HepG2 (cell line): ENCODE data around the gene RASL10A. TPM values are rescaled to one million over a fixed set of nuclear protein-coding genes. Genes with fewer than 3 reads are reported as not detected.

Source experiments
- ATAC-seq: fragments of 200-7000 bp; cut with Tn5 transposase; 3 replicates; pipeline ENCODE4 v1.9.1; 2020; ENCODE audit warnings: mild to moderate bottlenecking, moderate library complexity
- BruUV-seq: library from RNA; stranded (reverse); fragments of 400-500 nt; replicated peaks from 2 replicates; lab custom pipeline; 2021; lab: Mats Ljungman, UMichigan
- CTCF ChIA-PET: fragments of 300-600 bp; formaldehyde crosslinking; extraction: SDS; loops from one replicate; lab custom pipeline; 2021; ENCODE audit warnings: low total read pairs, inconsistent platforms, low intra/inter-chr PET ratio; lab: Yijun Ruan, JAX
- POLR2A ChIA-PET: fragments of 350-600 bp; sonication (Branson Sonifier 250); formaldehyde crosslinking; loops from one replicate; lab custom pipeline; 2020; ENCODE audit warnings: antibody characterized with exemption, inconsistent platforms; lab: Yijun Ruan, JAX
- DNase-seq: peaks from one replicate; pipeline ENCODE4 v3.0.0-alpha.2; 2015; ENCODE audit warnings: low spot score
- FAIRE-seq: peaks from 3 replicates; lab custom pipeline; 2011; peaks lifted over from hg19 to GRCh38; lab: Jason Lieb, UNC
- H2AFZ ChIP-seq: one replicate; pipeline ENCODE4 v1.6.1; 2011; ENCODE audit warnings: low read length, inconsistent platforms
- H3K27ac ChIP-seq: fragments of 300-600 bp; 3 replicates; pipeline ENCODE4 v1.8.0; 2011; ENCODE audit warnings: mixed run types, mild to moderate bottlenecking, mixed read lengths, low read length, inconsistent platforms; ENCODE audit not compliant: insufficient read depth; ENCODE audit errors: extremely low read length
- H3K27me3 ChIP-seq, 2 experiments: fragments of 200-600 bp in 1 of 2; 2 replicates in 1 of 2; 3 replicates in 1 of 2; pipeline versions ENCODE4 v1.6.0 to v1.8.0; 2011; ENCODE audit warnings: low read length in 2 of 2, mild to moderate bottlenecking in 2 of 2, moderate library complexity in 2 of 2, inconsistent platforms in 1 of 2; ENCODE audit not compliant: insufficient read depth in 2 of 2, control insufficient read depth in 1 of 2
- H3K36me3 ChIP-seq, 2 experiments: fragments of 200-600 bp in 1 of 2; replicated peaks in 1 of 2; 2 replicates in 1 of 2; 3 replicates in 1 of 2; pipeline versions ENCODE4 v1.5.1 to v1.8.0; 2011; ENCODE audit warnings: low read length in 2 of 2, inconsistent platforms in 1 of 2; ENCODE audit not compliant: insufficient read depth in 2 of 2, control insufficient read depth in 1 of 2
- H3K4me1 ChIP-seq: 2 replicates; pipeline ENCODE4 v1.5.1; 2012; ENCODE audit warnings: low read length, inconsistent platforms; ENCODE audit not compliant: insufficient read depth
- H3K4me2 ChIP-seq: 2 replicates; pipeline ENCODE4 v1.6.0; 2011; ENCODE audit warnings: low read depth, low read length, inconsistent platforms
- H3K4me3 ChIP-seq, 3 experiments: fragments of 200-600 bp in 1 of 3; sonication (generic), shearing (Covaris generic) in 1 of 3; replicated peaks in 1 of 3; 2 replicates each; pipeline ENCODE4 v1.5.1; 2011 to 2016; ENCODE audit warnings: low read length in 3 of 3, inconsistent platforms in 2 of 3, low read depth in 2 of 3, mild to moderate bottlenecking in 2 of 3, control low read depth in 1 of 3, mixed read lengths in 1 of 3; ENCODE audit not compliant: insufficient read depth in 1 of 3
- H3K79me2 ChIP-seq: one replicate; pipeline ENCODE4 v1.6.1; 2011; ENCODE audit warnings: low read length, inconsistent platforms; ENCODE audit not compliant: insufficient read depth
- H3K9ac ChIP-seq: 2 replicates; pipeline ENCODE4 v1.6.0; 2011; ENCODE audit warnings: mild to moderate bottlenecking, low read depth, low read length, inconsistent platforms; ENCODE audit not compliant: insufficient read depth
- H3K9me3 ChIP-seq: 2 replicates; pipeline ENCODE4 v1.5.1; 2012; ENCODE audit warnings: mild to moderate bottlenecking, low read length
- H4K20me1 ChIP-seq: 2 replicates; pipeline ENCODE4 v1.6.0; 2011; ENCODE audit warnings: inconsistent platforms, mild to moderate bottlenecking, low read length, moderate library complexity; ENCODE audit not compliant: insufficient read depth
- AGO2 ChIP-seq: fragments of 200-400 bp; formaldehyde crosslinking; optimal IDR thresholded peaks from 2 replicates; pipeline ENCODE3; 2017; ENCODE audit warnings: mild to moderate bottlenecking, low read depth, low read length, moderate library complexity
- HNRNPL ChIP-seq: fragments of 200-400 bp; formaldehyde crosslinking; IDR thresholded peaks from 2 replicates; pipeline ENCODE4 v1.6.1; 2017; ENCODE audit warnings: mild to moderate bottlenecking, low read depth, low read length
- POLR2A ChIP-seq, 2 experiments: IDR thresholded peaks; 2 replicates each; pipeline ENCODE4 v1.6.1; 2011; ENCODE audit warnings: low read depth in 2 of 2, low read length in 2 of 2, mild to moderate bottlenecking in 1 of 2, moderate library complexity in 1 of 2; ENCODE audit not compliant: insufficient read depth in 1 of 2
- RBFOX2 ChIP-seq: fragments of 200-400 bp; formaldehyde crosslinking; IDR thresholded peaks from 2 replicates; pipeline ENCODE4 v1.6.1; 2017; ENCODE audit warnings: low read depth, mild to moderate bottlenecking, low read length
- SIX4 ChIP-seq: sonication (generic); formaldehyde crosslinking; IDR thresholded peaks from 2 replicates; pipeline ENCODE4 v1.4.0; 2020; ENCODE audit warnings: missing genetic modification reagents
- WGBS: methylation state at CpG from one replicate; pipeline ENCODE4 v1.1.6; 2017; ENCODE audit warnings: low lambda C conversion rate; 5-methylcytosine and 5-hydroxymethylcytosine counted together
- in situ Hi-C: cut with HindIII; loops from 2 replicates; pipeline ENCODE4 v1.10.0; 2017; ENCODE audit warnings: low pct_unique_long_range_greater_than_20kb; ENCODE audit not compliant: extremely low pct_ligation_motif_present
- intact Hi-C: fragments of 100-400 bp; cut with micrococcal nuclease; formaldehyde crosslinking; loops from one replicate; pipeline ENCODE4 v1.10.0; 2022; ENCODE audit not compliant: unreplicated experiment
- microRNA-seq: library from miRNA; unstranded; fragments of <30 nt; microRNA quantifications from one replicate; pipeline ENCODE4, GENCODE V29; 2020
- polyA plus RNA-seq, 8 experiments: library from polyadenylated mRNA; depleted of rRNA in 3 of 8; stranded (reverse) in 7 of 8; unstranded in 1 of 8; fragments of >200 nt; fragmentation: Illumina TruSeq in 4 of 8; extraction: Trizol in 4 of 8; gene quantifications; 2 replicates each; pipeline versions ENCODE4 v1.2.1 to v1.2.3, GENCODE V29; 2011 to 2016; ENCODE audit warnings: low read depth in 4 of 8, missing spikeins in 1 of 8, mixed read lengths in 1 of 8; ENCODE audit not compliant: insufficient read depth in 1 of 8
- small RNA-seq, 3 experiments: library from RNA; depleted of rRNA; stranded (forward); fragments of <200 nt; gene quantifications; one replicate each; pipeline ENCODE3, GENCODE V24; 2012; ENCODE audit warnings: low read depth in 2 of 3, low replicate concordance in 1 of 3; ENCODE audit not compliant: insufficient read length in 3 of 3, insufficient read depth in 2 of 3
- total RNA-seq, 5 experiments: library from RNA; depleted of rRNA; stranded (reverse); fragments of >200 nt; fragmentation: Illumina TruSeq; extraction: Trizol; gene quantifications; 2 replicates each; pipeline ENCODE4 v1.2.3, GENCODE V29; 2016; ENCODE audit warnings: low read depth in 1 of 5

The RASL10A gene
- total and polyA plus RNA-seq, 2 of the 13 experiments (the other 11 are each of a cell fraction or from before 2014, with no cell fraction given), result 0.05 to 0.22 TPM

GRCh38 chr22:29263791-29264276 is 51.7 kb downstream of the RASL10A start:
- no peaks in the 10 kb centered on the region; a peak in 1 of 5 replicates for H3K27me3 ChIP-seq
- H3K4me1 ChIP-seq, result peaks cover 16% of the 10 kb centered on the region
- ChIA-PET POLR2A (no interaction called here), CTCF (no interaction called here)
- no peaks in the 10 kb centered on the region for H3K9me3 ChIP-seq
- FAIRE-seq, result no peak
- no peak overlapping the region for H3K4me3 ChIP-seq
- intact Hi-C loops (no loop called here), in situ Hi-C loops (no loop called here)
- H3K36me3 ChIP-seq, result peaks cover 4 to 12% of the 10 kb centered on the region in 2 experiments; a peak in 4 of 5 replicates
- no peaks in the 10 kb centered on the region for H4K20me1 ChIP-seq
- H3K27ac ChIP-seq, result no peak overlapping the region
- no peak for DNase-seq
- 100% methylated on average over 5 of the region's 14 CpGs for WGBS
- H3K9ac ChIP-seq, result no peak overlapping the region
- no peak for ATAC-seq
- TF ChIP-seq POLR2A (IDR thresholded peaks at IDR 0.05; ENCODE audit: insufficient read depth in 1 of 2, low read depth in 2 of 2, low read length in 2 of 2) (peak in 1 of 2 experiments; percentile 53; a peak in 2 of 4 replicates), AGO2 (peak; percentile 93), RBFOX2 (peak; percentile 74), HNRNPL (peak; percentile 60; the same call in 1 of the 2 replicates), SIX4 (CRISPR knock-in tag) (no peak)
- no TSS peak for BruUV-seq
- peaks cover 29% of the 10 kb centered on the region for H3K79me2 ChIP-seq
- H2AFZ ChIP-seq, result no peak overlapping the region
- H3K4me2 ChIP-seq, result no peak overlapping the region

Small RNA genes lying within 50 kb of the gene (microRNA-seq; reads per million reads assigned to microRNA genes)
- 2.6 reads per million, percentile 16 among the genes with 10 or more reads in this experiment for gene MIR3653

Small RNA genes lying within 50 kb of the gene (small RNA-seq; reads per million reads assigned to genes)
- gene MIR3653, result 0 reads per million in 3 experiments

Other genes with a start within 250 kb of the RASL10A start
- gene KREMEN1, start 242.7 kb downstream of the RASL10A start, total RNA-seq (2016; rRNA removed; fragmentation: Illumina TruSeq; extraction: Trizol), result 10.2 and 13.8 TPM in 2 replicates
- gene KREMEN1, start 242.7 kb downstream of the RASL10A start, polyA plus RNA-seq (2011; rRNA removed), result 8.9 and 9.8 TPM in 2 replicates
- gene EMID1, start 109.8 kb downstream of the RASL10A start, total RNA-seq (2016; rRNA removed; fragmentation: Illumina TruSeq; extraction: Trizol), result 0.21 and 0.82 TPM in 2 replicates
- gene EMID1, start 109.8 kb downstream of the RASL10A start, polyA plus RNA-seq (2011; rRNA removed), result 0.45 and 0.81 TPM in 2 replicates
- gene RHBDD3, start 47.7 kb downstream of the RASL10A start, total RNA-seq (2016; rRNA removed; fragmentation: Illumina TruSeq; extraction: Trizol), result 12.6 and 26.7 TPM in 2 replicates
- gene RHBDD3, start 47.7 kb downstream of the RASL10A start, polyA plus RNA-seq (2011; rRNA removed), result 12.1 and 21.0 TPM in 2 replicates
- gene EWSR1, start 47.4 kb downstream of the RASL10A start, total RNA-seq (2016; rRNA removed; fragmentation: Illumina TruSeq; extraction: Trizol), result 167 and 211 TPM in 2 replicates
- 326 and 401 TPM in 2 replicates for gene EWSR1, start 47.4 kb downstream of the RASL10A start, polyA plus RNA-seq (2011; rRNA removed)
- 2.6 and 3.3 TPM in 2 replicates for gene GAS2L1, start 9.0 kb downstream of the RASL10A start, total RNA-seq (2016; rRNA removed; fragmentation: Illumina TruSeq; extraction: Trizol)
- gene GAS2L1, start 9.0 kb downstream of the RASL10A start, polyA plus RNA-seq (2011; rRNA removed), result 1.8 and 2.2 TPM in 2 replicates
- 28.9 and 29.7 TPM in 2 replicates for gene AP1B1, start 72.9 kb upstream of the RASL10A start, total RNA-seq (2016; rRNA removed; fragmentation: Illumina TruSeq; extraction: Trizol)
- gene AP1B1, start 72.9 kb upstream of the RASL10A start, polyA plus RNA-seq (2011; rRNA removed), result 26.0 and 26.6 TPM in 2 replicates
- not detected in 2 replicates for gene RFPL1, start 122.9 kb upstream of the RASL10A start, total RNA-seq (2016; rRNA removed; fragmentation: Illumina TruSeq; extraction: Trizol)
- not detected in 2 replicates for gene RFPL1, start 122.9 kb upstream of the RASL10A start, polyA plus RNA-seq (2011; rRNA removed)
- gene NEFH, start 164.5 kb upstream of the RASL10A start, total RNA-seq (2016; rRNA removed; fragmentation: Illumina TruSeq; extraction: Trizol), result not detected in 2 replicates
- gene NEFH, start 164.5 kb upstream of the RASL10A start, polyA plus RNA-seq (2011; rRNA removed), result not detected in 2 replicates
- gene THOC5, start 238.1 kb upstream of the RASL10A start, total RNA-seq (2016; rRNA removed; fragmentation: Illumina TruSeq; extraction: Trizol), result 46.7 and 53.5 TPM in 2 replicates
- gene THOC5, start 238.1 kb upstream of the RASL10A start, polyA plus RNA-seq (2011; rRNA removed), result 45.8 and 65.2 TPM in 2 replicates